ENCODE data around the gene RPS16.

The RPS16 gene

DNA sequence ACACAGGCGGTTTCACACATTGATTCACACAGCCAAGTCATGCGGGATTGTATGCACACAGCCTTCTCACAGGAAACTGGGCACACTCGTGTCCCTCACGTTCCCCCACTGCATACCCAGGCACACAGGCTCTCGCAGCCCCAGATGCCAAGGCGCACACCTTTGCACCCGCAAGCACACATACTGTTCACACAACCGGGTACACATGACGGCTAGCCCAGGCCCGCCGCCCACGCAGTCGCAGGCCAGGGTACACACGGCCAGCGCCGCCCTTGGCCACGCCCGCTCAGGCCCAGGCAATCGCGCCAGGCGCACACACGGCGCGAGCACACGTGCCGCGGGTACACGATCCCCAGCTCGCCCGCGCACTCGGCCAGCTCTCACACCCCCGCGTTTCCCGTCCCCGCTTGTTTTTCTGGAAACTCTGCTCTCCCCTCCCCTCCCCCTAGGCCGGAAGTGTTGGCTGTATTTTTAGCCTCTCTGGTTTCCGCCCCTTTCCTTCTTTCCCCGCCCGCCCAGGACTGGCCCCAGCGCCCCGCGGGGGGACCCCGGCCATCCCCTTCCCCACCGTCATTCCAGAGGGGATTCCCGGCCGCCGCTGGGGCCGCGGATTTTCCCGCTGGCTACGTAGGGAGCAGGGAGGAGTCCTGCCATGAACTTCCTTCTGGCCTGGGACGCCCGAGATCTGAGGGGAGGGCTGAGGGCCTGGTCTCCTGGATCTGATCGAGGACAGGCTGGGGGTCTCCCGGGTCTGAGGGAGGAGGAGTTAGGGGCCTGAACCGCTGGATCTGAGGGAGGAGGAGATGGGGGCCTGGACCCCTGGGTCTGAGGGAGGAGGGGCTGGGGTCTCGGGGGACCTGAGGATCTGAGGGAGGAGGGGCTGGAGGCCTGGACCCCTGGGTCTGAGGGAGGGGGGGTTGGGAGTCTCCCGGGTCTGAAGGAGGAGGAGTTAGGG is 33.1 kb downstream of the RPS16 start (continued):
- TF ChIP-seq, protein P1, sequence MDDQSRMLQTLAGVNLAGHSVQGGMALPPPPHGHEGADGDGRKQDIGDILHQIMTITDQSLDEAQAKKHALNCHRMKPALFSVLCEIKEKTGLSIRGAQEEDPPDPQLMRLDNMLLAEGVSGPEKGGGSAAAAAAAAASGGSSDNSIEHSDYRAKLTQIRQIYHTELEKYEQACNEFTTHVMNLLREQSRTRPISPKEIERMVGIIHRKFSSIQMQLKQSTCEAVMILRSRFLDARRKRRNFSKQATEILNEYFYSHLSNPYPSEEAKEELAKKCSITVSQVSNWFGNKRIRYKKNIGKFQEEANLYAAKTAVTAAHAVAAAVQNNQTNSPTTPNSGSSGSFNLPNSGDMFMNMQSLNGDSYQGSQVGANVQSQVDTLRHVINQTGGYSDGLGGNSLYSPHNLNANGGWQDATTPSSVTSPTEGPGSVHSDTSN (CRISPR knock-in tag; IDR thresholded peaks at IDR 0.05): 0 out of 2 replicates have a peak, but pooled peaks have one; percentile 12
- peak; percentile 8; the same call in 1 of the 2 replicates for TF ChIP-seq OVOL3 (tag by site-specific recombination; IDR thresholded peaks at IDR 0.05)
- TF ChIP-seq, protein P2, sequence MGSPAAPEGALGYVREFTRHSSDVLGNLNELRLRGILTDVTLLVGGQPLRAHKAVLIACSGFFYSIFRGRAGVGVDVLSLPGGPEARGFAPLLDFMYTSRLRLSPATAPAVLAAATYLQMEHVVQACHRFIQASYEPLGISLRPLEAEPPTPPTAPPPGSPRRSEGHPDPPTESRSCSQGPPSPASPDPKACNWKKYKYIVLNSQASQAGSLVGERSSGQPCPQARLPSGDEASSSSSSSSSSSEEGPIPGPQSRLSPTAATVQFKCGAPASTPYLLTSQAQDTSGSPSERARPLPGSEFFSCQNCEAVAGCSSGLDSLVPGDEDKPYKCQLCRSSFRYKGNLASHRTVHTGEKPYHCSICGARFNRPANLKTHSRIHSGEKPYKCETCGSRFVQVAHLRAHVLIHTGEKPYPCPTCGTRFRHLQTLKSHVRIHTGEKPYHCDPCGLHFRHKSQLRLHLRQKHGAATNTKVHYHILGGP (tag by site-specific recombination; IDR thresholded peaks at IDR 0.05): no peak
- no peak; the same call in 1 of the 2 replicates for TF ChIP-seq ZNF768 (tag by site-specific recombination; IDR thresholded peaks at IDR 0.05)
- peak; percentile 98 for TF ChIP-seq ZNF501 (tag by site-specific recombination; IDR thresholded peaks at IDR 0.05)
- TF ChIP-seq ZFP69B (tag by site-specific recombination; IDR thresholded peaks at IDR 0.05): peak; percentile 49; the same call in 1 of the 2 replicates
- TF ChIP-seq KLF9 (tag by site-specific recombination; IDR thresholded peaks at IDR 0.05; ENCODE audit: low read depth): peak; percentile 95
- TF ChIP-seq ZNF610 (tag by site-specific recombination; IDR thresholded peaks at IDR 0.05; ENCODE audit: borderline replicate concordance): peak; percentile 74; the same call in 1 of the 2 replicates
- TF ChIP-seq ZNF48 (tag by site-specific recombination; IDR thresholded peaks at IDR 0.05): no peak
- TF ChIP-seq ZNF529 (tag by site-specific recombination; IDR thresholded peaks at IDR 0.05; ENCODE audit: insufficient replicate concordance): no peak
- TF ChIP-seq ZNF423 (tag by site-specific recombination; IDR thresholded peaks at IDR 0.05): 0 out of 2 replicates have a peak, but pooled peaks have one; percentile 4
- TF ChIP-seq, protein P3, sequence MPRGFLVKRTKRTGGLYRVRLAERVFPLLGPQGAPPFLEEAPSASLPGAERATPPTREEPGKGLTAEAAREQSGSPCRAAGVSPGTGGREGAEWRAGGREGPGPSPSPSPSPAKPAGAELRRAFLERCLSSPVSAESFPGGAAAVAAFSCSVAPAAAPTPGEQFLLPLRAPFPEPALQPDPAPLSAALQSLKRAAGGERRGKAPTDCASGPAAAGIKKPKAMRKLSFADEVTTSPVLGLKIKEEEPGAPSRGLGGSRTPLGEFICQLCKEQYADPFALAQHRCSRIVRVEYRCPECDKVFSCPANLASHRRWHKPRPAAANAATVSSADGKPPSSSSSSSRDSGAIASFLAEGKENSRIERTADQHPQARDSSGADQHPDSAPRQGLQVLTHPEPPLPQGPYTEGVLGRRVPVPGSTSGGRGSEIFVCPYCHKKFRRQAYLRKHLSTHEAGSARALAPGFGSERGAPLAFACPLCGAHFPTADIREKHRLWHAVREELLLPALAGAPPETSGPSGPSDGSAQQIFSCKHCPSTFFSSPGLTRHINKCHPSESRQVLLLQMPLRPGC (tag by site-specific recombination; IDR thresholded peaks at IDR 0.05): no peak; the same call in 1 of the 2 replicates
- peak; percentile 92 for TF ChIP-seq MZF1 (tag by site-specific recombination; IDR thresholded peaks at IDR 0.05; ENCODE audit: borderline replicate concordance)
- 0 out of 2 replicates have a peak, but pooled peaks have one; percentile 82 for TF ChIP-seq ZNF169 (tag by site-specific recombination; IDR thresholded peaks at IDR 0.05)
- TF ChIP-seq, protein P4, sequence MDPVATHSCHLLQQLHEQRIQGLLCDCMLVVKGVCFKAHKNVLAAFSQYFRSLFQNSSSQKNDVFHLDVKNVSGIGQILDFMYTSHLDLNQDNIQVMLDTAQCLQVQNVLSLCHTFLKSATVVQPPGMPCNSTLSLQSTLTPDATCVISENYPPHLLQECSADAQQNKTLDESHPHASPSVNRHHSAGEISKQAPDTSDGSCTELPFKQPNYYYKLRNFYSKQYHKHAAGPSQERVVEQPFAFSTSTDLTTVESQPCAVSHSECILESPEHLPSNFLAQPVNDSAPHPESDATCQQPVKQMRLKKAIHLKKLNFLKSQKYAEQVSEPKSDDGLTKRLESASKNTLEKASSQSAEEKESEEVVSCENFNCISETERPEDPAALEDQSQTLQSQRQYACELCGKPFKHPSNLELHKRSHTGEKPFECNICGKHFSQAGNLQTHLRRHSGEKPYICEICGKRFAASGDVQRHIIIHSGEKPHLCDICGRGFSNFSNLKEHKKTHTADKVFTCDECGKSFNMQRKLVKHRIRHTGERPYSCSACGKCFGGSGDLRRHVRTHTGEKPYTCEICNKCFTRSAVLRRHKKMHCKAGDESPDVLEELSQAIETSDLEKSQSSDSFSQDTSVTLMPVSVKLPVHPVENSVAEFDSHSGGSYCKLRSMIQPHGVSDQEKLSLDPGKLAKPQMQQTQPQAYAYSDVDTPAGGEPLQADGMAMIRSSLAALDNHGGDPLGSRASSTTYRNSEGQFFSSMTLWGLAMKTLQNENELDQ (tag by site-specific recombination; IDR thresholded peaks at IDR 0.05; ENCODE audit: low read depth): no peak
- peak; percentile 76; the same call in 1 of the 2 replicates for TF ChIP-seq BCL11A (tag by site-specific recombination; IDR thresholded peaks at IDR 0.05; ENCODE audit: low read depth)
- TF ChIP-seq ZNF426 (tag by site-specific recombination; IDR thresholded peaks at IDR 0.05): no peak
- TF ChIP-seq ZNF202 (tag by site-specific recombination; IDR thresholded peaks at IDR 0.05; ENCODE audit: borderline replicate concordance): no peak
- TF ChIP-seq, protein P5, sequence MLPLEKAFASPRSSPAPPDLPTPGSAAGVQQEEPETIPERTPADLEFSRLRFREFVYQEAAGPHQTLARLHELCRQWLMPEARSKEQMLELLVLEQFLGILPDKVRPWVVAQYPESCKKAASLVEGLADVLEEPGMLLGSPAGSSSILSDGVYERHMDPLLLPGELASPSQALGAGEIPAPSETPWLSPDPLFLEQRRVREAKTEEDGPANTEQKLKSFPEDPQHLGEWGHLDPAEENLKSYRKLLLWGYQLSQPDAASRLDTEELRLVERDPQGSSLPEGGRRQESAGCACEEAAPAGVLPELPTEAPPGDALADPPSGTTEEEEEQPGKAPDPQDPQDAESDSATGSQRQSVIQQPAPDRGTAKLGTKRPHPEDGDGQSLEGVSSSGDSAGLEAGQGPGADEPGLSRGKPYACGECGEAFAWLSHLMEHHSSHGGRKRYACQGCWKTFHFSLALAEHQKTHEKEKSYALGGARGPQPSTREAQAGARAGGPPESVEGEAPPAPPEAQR (tag by site-specific recombination; IDR thresholded peaks at IDR 0.05): no peak
- TF ChIP-seq, protein P6, sequence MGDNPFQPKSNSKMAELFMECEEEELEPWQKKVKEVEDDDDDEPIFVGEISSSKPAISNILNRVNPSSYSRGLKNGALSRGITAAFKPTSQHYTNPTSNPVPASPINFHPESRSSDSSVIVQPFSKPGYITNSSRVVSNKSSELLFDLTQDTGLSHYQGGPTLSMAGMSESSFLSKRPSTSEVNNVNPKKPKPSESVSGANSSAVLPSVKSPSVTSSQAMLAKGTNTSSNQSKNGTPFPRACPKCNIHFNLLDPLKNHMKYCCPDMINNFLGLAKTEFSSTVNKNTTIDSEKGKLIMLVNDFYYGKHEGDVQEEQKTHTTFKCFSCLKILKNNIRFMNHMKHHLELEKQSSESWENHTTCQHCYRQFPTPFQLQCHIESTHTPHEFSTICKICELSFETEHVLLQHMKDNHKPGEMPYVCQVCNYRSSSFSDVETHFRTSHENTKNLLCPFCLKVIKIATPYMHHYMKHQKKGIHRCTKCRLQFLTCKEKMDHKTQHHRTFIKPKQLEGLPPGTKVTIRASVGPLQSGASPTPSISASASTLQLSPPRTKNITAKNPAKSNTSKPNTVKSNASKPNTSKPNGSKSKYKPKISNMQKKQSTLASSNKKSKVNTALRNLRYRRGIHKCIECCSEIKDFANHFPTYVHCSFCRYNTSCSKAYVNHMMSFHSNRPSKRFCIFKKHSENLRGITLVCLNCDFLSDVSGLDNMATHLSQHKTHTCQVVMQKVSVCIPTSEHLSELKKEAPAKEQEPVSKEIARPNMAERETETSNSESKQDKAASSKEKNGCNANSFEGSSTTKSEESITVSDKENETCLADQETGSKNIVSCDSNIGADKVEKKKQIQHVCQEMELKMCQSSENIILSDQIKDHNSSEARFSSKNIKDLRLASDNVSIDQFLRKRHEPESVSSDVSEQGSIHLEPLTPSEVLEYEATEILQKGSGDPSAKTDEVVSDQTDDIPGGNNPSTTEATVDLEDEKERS (tag by site-specific recombination; IDR thresholded peaks at IDR 0.05): peak; percentile 9; the same call in 1 of the 2 replicates
- TF ChIP-seq, protein P7, sequence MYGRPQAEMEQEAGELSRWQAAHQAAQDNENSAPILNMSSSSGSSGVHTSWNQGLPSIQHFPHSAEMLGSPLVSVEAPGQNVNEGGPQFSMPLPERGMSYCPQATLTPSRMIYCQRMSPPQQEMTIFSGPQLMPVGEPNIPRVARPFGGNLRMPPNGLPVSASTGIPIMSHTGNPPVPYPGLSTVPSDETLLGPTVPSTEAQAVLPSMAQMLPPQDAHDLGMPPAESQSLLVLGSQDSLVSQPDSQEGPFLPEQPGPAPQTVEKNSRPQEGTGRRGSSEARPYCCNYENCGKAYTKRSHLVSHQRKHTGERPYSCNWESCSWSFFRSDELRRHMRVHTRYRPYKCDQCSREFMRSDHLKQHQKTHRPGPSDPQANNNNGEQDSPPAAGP (tag by site-specific recombination; IDR thresholded peaks at IDR 0.05): peak; percentile 94
- TF ChIP-seq ZNF571 (tag by site-specific recombination; IDR thresholded peaks at IDR 0.05): no peak
